Left ventricle myocardium inferior (tissue), 1 donor: ENCODE measurements around the gene HAUS8. TPM values are rescaled to one million over a fixed set of nuclear protein-coding genes. Genes with fewer than 3 reads are reported as not detected.

Experiments used
- DNase-seq: peaks from one replicate; pipeline ENCODE4 v3.0.0-alpha.2; 2020
- H3K27ac ChIP-seq: fragments of 200-600 bp; replicated peaks from 2 replicates; pipeline ENCODE4 v1.8.0; 2021
- H3K27me3 ChIP-seq: fragments of 200-600 bp; 2 replicates; pipeline ENCODE4 v1.8.0; 2021; ENCODE audit warnings: low read depth
- H3K36me3 ChIP-seq: fragments of 200-600 bp; 2 replicates; pipeline ENCODE4 v1.8.0; 2021
- H3K4me1 ChIP-seq: fragments of 200-600 bp; 2 replicates; pipeline ENCODE4 v1.8.0; 2021
- H3K4me3 ChIP-seq: fragments of 200-600 bp; 2 replicates; pipeline ENCODE4 v1.8.0; 2021; ENCODE audit warnings: mild to moderate bottlenecking, moderate library complexity
- H3K9me3 ChIP-seq: fragments of 200-600 bp; replicated peaks from 2 replicates; pipeline ENCODE4 v1.8.0; 2021
- CTCF ChIP-seq: fragments of 200-600 bp; IDR thresholded peaks from 2 replicates; pipeline ENCODE4 v1.8.0; 2021; ENCODE audit warnings: antibody characterized with exemption, mild to moderate bottlenecking, borderline replicate concordance
- intact Hi-C: fragments of 100-400 bp; cut with micrococcal nuclease; formaldehyde crosslinking; loops from one replicate; pipeline ENCODE4 v1.11.0; 2022
- total RNA-seq: library from RNA; stranded (reverse); fragmentation: NEBNext Ultra II Directional; extraction: Animal tissue kit (Norgen Biotek cat#: 25700); gene quantifications from one replicate; pipeline ENCODE4 v1.2.1, GENCODE V29; 2021
- donor health status: DM: no; HTN: yes; CAD: no; lungs with severe emphysema.

Gene HAUS8
- total RNA-seq, 1 donor from 2014 or later: 3.5 TPM

GRCh38 chr19:17052439-17052838 lies 22.8 kb downstream of the HAUS8 start:
- Histone ChIP-seq H3K27ac (no peak overlapping the region), H3K4me1 (no peaks in the 10 kb centered on the region), H3K27me3 (no peaks in the 10 kb centered on the region), H3K4me3 (no peak overlapping the region), H3K36me3 (peaks cover 53% of the 10 kb centered on the region), H3K9me3 (no peaks in the 10 kb centered on the region)
- intact Hi-C loops: loop anchor here (5.0 kb wide), 1 partner anchor 280 kb away; no protein-coding TSS in a partner anchor
- no peak for DNase-seq
- peak; percentile 79 for TF ChIP-seq CTCF

GRCh38 chr19:17049711-17050280 lies 25.5 kb downstream of the HAUS8 start:
- Histone ChIP-seq H3K9me3 (no peaks in the 10 kb centered on the region), H3K4me1 (no peaks in the 10 kb centered on the region), H3K27ac (no peak overlapping the region), H3K4me3 (no peak overlapping the region), H3K27me3 (no peaks in the 10 kb centered on the region), H3K36me3 (peaks cover 46% of the 10 kb centered on the region)
- no peak for DNase-seq
- TF ChIP-seq CTCF: no peak
- intact Hi-C loops: loop anchor here (5.0 kb wide), 1 partner anchor 277 kb away; no protein-coding TSS in a partner anchor

- Histone ChIP-seq H3K4me3 (no peak overlapping the region), H3K36me3 (peaks cover 38% of the 10 kb centered on the region), H3K4me1 (no peaks in the 10 kb centered on the region), H3K27ac (no peak overlapping the region), H3K9me3 (no peaks in the 10 kb centered on the region), H3K27me3 (no peaks in the 10 kb centered on the region)
- TF ChIP-seq CTCF: no peak
- intact Hi-C loops: no loop called here
- DNase-seq: no peak
These were observed 26.3 kb downstream of the HAUS8 start for GRCh38 chr19:17048885-17049453.

- Histone ChIP-seq H3K27ac (no peak overlapping the region), H3K27me3 (no peaks in the 10 kb centered on the region), H3K9me3 (no peaks in the 10 kb centered on the region), H3K4me1 (peaks cover 15% of the 10 kb centered on the region), H3K36me3 (peaks cover 19% of the 10 kb centered on the region), H3K4me3 (no peak overlapping the region)
- DNase-seq: no peak
- TF ChIP-seq CTCF: no peak
- intact Hi-C loops: no loop called here
These were observed 29.2 kb downstream of the HAUS8 start for GRCh38 chr19:17045907-17046502.

GRCh38 chr19:17043744-17044143 lies 31.5 kb downstream of the HAUS8 start:
- no peak overlapping the region for H3K27ac ChIP-seq
- peaks cover 15% of the 10 kb centered on the region for H3K4me1 ChIP-seq
- intact Hi-C loops: no loop called here
- DNase-seq: no peak
- no peaks in the 10 kb centered on the region for H3K9me3 ChIP-seq
- peaks cover 11% of the 10 kb centered on the region for H3K27me3 ChIP-seq
- H3K36me3 ChIP-seq: peaks cover under 1% of the 10 kb centered on the region
- no peak overlapping the region for H3K4me3 ChIP-seq
- no peak for TF ChIP-seq CTCF
